HepG2 (cell line): Measurements from ENCODE around the gene RNASE12. TPM values are rescaled to one million over a fixed set of nuclear protein-coding genes. Genes with fewer than 3 reads are reported as not detected.

Experiments
- ADNP ChIP-seq: sonication (generic); formaldehyde crosslinking; IDR thresholded peaks from 2 replicates; pipeline ENCODE4 v1.4.0; 2020; ENCODE audit warnings: missing genetic modification reagents
- ARNT2 ChIP-seq: sonication (generic); formaldehyde crosslinking; IDR thresholded peaks from 2 replicates; pipeline ENCODE4 v1.8.0; 2022; ENCODE audit warnings: mild to moderate bottlenecking, low read depth, missing genetic modification reagents, moderate library complexity
- CSRNP2 ChIP-seq: sonication (generic); formaldehyde crosslinking; conservative IDR thresholded peaks from 2 replicates; pipeline ENCODE4 v1.8.0; 2022; ENCODE audit warnings: low read depth, missing genetic modification reagents
- KLF15 ChIP-seq: sonication (generic); formaldehyde crosslinking; IDR thresholded peaks from 2 replicates; pipeline ENCODE4 v1.8.1; 2023; ENCODE audit warnings: borderline replicate concordance, mild to moderate bottlenecking, inconsistent platforms, missing genetic modification reagents, mixed read lengths
- MED1 ChIP-seq: sonication (generic); formaldehyde crosslinking; IDR thresholded peaks from 2 replicates; pipeline ENCODE4 v1.4.0; 2020; ENCODE audit warnings: missing genetic modification reagents
- NCOR1 ChIP-seq: fragments of 200-600 bp; sonication (generic); IDR thresholded peaks from 2 replicates; pipeline ENCODE4 v1.7.0; 2017; ENCODE audit warnings: antibody characterized with exemption, low read length, borderline replicate concordance
- SP2 ChIP-seq: sonication (generic); formaldehyde crosslinking; IDR thresholded peaks from 2 replicates; pipeline ENCODE4 v1.5.1; 2020; ENCODE audit warnings: mild to moderate bottlenecking, missing genetic modification reagents
- TGIF2 ChIP-seq: IDR thresholded peaks from 2 replicates; pipeline ENCODE4 v1.6.1; 2016; ENCODE audit warnings: control low read depth, missing compliant biosample characterization
- ZBTB10 ChIP-seq: sonication (generic); formaldehyde crosslinking; IDR thresholded peaks from 2 replicates; pipeline ENCODE4 v1.4.0; 2020; ENCODE audit warnings: missing genetic modification reagents, borderline replicate concordance
- ZHX2 ChIP-seq, 2 experiments: sonication (generic) in 1 of 2; formaldehyde crosslinking in 1 of 2; IDR thresholded peaks; 2 replicates each; pipeline versions ENCODE4 v1.6.1 to v1.9.0; 2014 to 2022; ENCODE audit warnings: antibody characterized with exemption in 1 of 2, borderline replicate concordance in 1 of 2, inconsistent platforms in 1 of 2, low read depth in 1 of 2, missing genetic modification reagents in 1 of 2
- ZNF124 ChIP-seq: sonication (generic); formaldehyde crosslinking; IDR thresholded peaks from 2 replicates; pipeline ENCODE4 v1.4.0; 2020; ENCODE audit warnings: missing genetic modification reagents
- ZNF207 ChIP-seq: fragments of 450-650 bp; IDR thresholded peaks from 2 replicates; pipeline ENCODE4 v1.6.1; 2016; ENCODE audit warnings: antibody characterized with exemption, borderline replicate concordance
- ZNF225 ChIP-seq: sonication (generic); formaldehyde crosslinking; IDR thresholded peaks from 2 replicates; pipeline ENCODE4 v1.4.0; 2020; ENCODE audit warnings: mild to moderate bottlenecking, missing genetic modification reagents
- ZSCAN21 ChIP-seq: sonication (generic); formaldehyde crosslinking; IDR thresholded peaks from 2 replicates; pipeline ENCODE4 v1.8.0; 2022; ENCODE audit warnings: mild to moderate bottlenecking, missing genetic modification reagents, moderate library complexity, borderline replicate concordance
- ZUFSP ChIP-seq: sonication (generic); formaldehyde crosslinking; IDR thresholded peaks from 2 replicates; pipeline ENCODE4 v1.9.0; 2021; ENCODE audit warnings: missing genetic modification reagents, mild to moderate bottlenecking, borderline replicate concordance
- polyA plus RNA-seq, 8 experiments: library from polyadenylated mRNA; depleted of rRNA in 3 of 8; stranded (reverse) in 7 of 8; unstranded in 1 of 8; fragments of >200 nt; fragmentation: Illumina TruSeq in 4 of 8; extraction: Trizol in 4 of 8; gene quantifications; 2 replicates each; pipeline versions ENCODE4 v1.2.1 to v1.2.3, GENCODE V29; 2011 to 2016; ENCODE audit warnings: low read depth in 4 of 8, missing spikeins in 1 of 8, mixed read lengths in 1 of 8; ENCODE audit not compliant: insufficient read depth in 1 of 8
- total RNA-seq, 5 experiments: library from RNA; depleted of rRNA; stranded (reverse); fragments of >200 nt; fragmentation: Illumina TruSeq; extraction: Trizol; gene quantifications; 2 replicates each; pipeline ENCODE4 v1.2.3, GENCODE V29; 2016; ENCODE audit warnings: low read depth in 1 of 5

Gene RNASE12
- total and polyA plus RNA-seq, 2 of the 13 experiments (the other 11 are each of a cell fraction or from before 2014, with no cell fraction given), result not detected

- TF ChIP-seq KLF15 (CRISPR knock-in tag), result no peak; the same call in 1 of the 2 replicates
- TF ChIP-seq SP2 (CRISPR knock-in tag), result no peak
- TF ChIP-seq ZNF225, result no peak
- no peak; the same call in 1 of the 2 replicates for TF ChIP-seq NCOR1
- no peak; the same call in 1 of the 2 replicates for TF ChIP-seq ZNF124 (CRISPR knock-in tag)
- no peak for TF ChIP-seq ZUFSP (CRISPR knock-in tag)
- no peak for TF ChIP-seq ZNF207
- TF ChIP-seq ZBTB10, result no peak
- TF ChIP-seq ZHX2 (IDR thresholded peaks at IDR 0.05; ENCODE audit: low read depth), result no peak
- TF ChIP-seq ZHX2 (CRISPR knock-in tag; IDR thresholded peaks at IDR 0.05; ENCODE audit: borderline replicate concordance), result 0 out of 2 replicates have a peak, but pooled peaks have one; percentile 3
- TF ChIP-seq ZSCAN21 (CRISPR knock-in tag), result peak; percentile 43; the same call in 1 of the 2 replicates
- no peak for TF ChIP-seq CSRNP2
- peak; percentile 85 for TF ChIP-seq TGIF2
- TF ChIP-seq MED1 (CRISPR knock-in tag), result peak; percentile 55
- no peak for TF ChIP-seq ADNP (CRISPR knock-in tag)
- no peak for TF ChIP-seq ARNT2 (CRISPR knock-in tag)
- TF ChIP-seq, all 625 proteins: peak for 214
Observed at GRCh38 chr14:20610002-20610765, 19.0 kb upstream of the RNASE12 start (continued).
